Breast epithelium (tissue), 3 donors: ENCODE results near the gene TMEM232.

Experiments
- POLR2A ChIP-seq: fragments of 450-650 bp; IDR thresholded peaks from one replicate; pipeline ENCODE4 v1.6.1; 2016; ENCODE audit warnings: antibody characterized with exemption, mild to moderate bottlenecking, moderate library complexity
- POLR2AphosphoS5 ChIP-seq, 3 donors: sonication (generic); formaldehyde crosslinking; IDR thresholded peaks; one replicate each; pipeline ENCODE4 v1.6.1; 2017; ENCODE audit warnings: antibody characterized with exemption in 3 of 3
- TF ChIP-seq, protein P1 (sequence below), 3 donors: fragments of 450-650 bp; IDR thresholded peaks; one replicate each; pipeline ENCODE4 v1.5.1; 2016 to 2017; ENCODE audit warnings: antibody characterized with exemption in 3 of 3, mild to moderate bottlenecking in 3 of 3, moderate library complexity in 3 of 3

DNA sequence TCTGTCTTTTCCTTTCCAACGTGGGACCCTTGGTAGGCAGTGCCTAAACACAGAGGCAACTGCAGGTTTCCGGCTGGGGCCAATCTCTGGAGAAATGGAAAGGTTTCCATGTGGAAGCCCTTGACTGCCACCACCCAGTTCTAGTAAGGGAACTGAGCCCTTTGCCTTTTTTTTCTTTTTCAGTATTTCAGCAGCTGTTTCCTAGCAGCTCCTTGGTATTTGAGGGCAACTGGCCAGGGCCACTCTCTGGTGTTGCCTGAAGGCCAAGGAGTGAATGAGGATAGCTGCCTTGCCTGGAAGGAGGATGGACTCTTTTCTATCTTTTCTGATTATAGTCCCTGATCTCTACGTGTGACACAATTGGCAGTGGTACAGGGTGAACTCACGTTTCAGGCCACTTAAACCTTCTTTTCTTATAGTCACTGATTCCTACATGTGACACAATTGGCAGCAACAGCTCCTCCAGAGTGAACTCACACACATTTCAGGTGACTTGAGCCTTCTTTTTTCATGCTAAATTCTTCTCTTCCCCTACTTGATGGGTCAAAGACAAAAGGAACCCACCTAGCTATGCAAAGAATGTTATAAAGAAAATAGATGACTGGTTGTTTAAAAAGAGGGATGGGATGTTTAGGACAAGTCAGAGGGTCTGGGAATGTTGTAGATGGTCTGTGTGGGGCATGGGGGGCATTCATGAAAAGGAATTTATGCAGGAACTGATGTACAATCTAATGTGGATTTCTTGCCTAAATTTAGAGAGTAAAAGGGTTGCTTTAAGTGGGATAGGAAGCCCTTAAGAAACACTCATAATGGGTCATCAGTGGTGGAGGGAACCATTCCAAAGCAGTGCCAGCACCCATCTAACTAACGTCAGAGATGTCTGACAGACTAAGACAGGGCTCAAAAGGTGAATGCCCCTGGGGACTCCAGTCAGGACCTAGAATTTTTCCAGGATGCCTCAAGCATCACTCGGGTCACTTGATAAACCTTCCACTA, 190.1 kb downstream of the TMEM232 start:
- TF ChIP-seq, protein P1, sequence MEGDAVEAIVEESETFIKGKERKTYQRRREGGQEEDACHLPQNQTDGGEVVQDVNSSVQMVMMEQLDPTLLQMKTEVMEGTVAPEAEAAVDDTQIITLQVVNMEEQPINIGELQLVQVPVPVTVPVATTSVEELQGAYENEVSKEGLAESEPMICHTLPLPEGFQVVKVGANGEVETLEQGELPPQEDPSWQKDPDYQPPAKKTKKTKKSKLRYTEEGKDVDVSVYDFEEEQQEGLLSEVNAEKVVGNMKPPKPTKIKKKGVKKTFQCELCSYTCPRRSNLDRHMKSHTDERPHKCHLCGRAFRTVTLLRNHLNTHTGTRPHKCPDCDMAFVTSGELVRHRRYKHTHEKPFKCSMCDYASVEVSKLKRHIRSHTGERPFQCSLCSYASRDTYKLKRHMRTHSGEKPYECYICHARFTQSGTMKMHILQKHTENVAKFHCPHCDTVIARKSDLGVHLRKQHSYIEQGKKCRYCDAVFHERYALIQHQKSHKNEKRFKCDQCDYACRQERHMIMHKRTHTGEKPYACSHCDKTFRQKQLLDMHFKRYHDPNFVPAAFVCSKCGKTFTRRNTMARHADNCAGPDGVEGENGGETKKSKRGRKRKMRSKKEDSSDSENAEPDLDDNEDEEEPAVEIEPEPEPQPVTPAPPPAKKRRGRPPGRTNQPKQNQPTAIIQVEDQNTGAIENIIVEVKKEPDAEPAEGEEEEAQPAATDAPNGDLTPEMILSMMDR (IDR thresholded peaks at IDR 0.05): no peak
- TF ChIP-seq POLR2AphosphoS5 (IDR thresholded peaks at IDR 0.05) (no peak), POLR2A (no peak)
